GM12878 (cell line): ENCODE data around the gene PCDHB7. TPM values are rescaled to one million over a fixed set of nuclear protein-coding genes. Genes with fewer than 3 reads are reported as not detected.
"Not testable (repeated sequence)": the region's sequence is repeated elsewhere in the genome, so short reads cannot be mapped to it uniquely, and the experiment has no call there.

Experiments
- ATAC-seq: fragments of 200-7000 bp; cut with Tn5 transposase; 3 replicates; pipeline ENCODE4 v1.9.1; 2020; ENCODE audit warnings: mild to moderate bottlenecking, moderate library complexity
- BruUV-seq: library from RNA; stranded (reverse); fragments of 400-500 nt; replicated peaks from 2 replicates; lab custom pipeline; 2021; lab: Mats Ljungman, UMichigan
- CTCF ChIA-PET: fragments of 300-600 bp; sonication (Branson Sonifier 250); formaldehyde crosslinking; extraction: SDS; loops from one replicate; lab custom pipeline; 2021; ENCODE audit warnings: inconsistent platforms; lab: Yijun Ruan, JAX
- POLR2A ChIA-PET: fragments of 350-600 bp; formaldehyde crosslinking; extraction: SDS; loops from one replicate; lab custom pipeline; 2021; ENCODE audit warnings: inconsistent platforms; lab: Charles Lee
- RAD21 ChIA-PET: fragments of 300-600 bp; sonication (Branson Sonifier 250); formaldehyde crosslinking; loops from one replicate; lab custom pipeline; 2023; ENCODE audit warnings: antibody characterized with exemption; ENCODE audit not compliant: unreplicated experiment; lab: Charles Lee
- SMC1A ChIA-PET: fragments of 300-600 bp; sonication (Branson Sonifier 250); formaldehyde crosslinking; loops from one replicate; lab custom pipeline; 2023; ENCODE audit not compliant: unreplicated experiment, uncharacterized antibody; lab: Charles Lee
- DNase-seq: peaks from one replicate; pipeline ENCODE4 v3.0.0-alpha.2; 2011; ENCODE audit warnings: low read depth, low spot score
- FAIRE-seq: peaks from 3 replicates; lab custom pipeline; 2011; peaks lifted over from hg19 to GRCh38; lab: Jason Lieb, UNC
- H2AFZ ChIP-seq: 2 replicates; pipeline ENCODE4 v1.6.0; 2011; ENCODE audit warnings: low read depth, low read length, control low read depth; ENCODE audit not compliant: control insufficient read depth
- H3K27ac ChIP-seq: 2 replicates; pipeline ENCODE4 v1.5.1; 2011; ENCODE audit warnings: control low read depth; ENCODE audit not compliant: control insufficient read depth, insufficient read depth
- H3K27me3 ChIP-seq, 2 experiments: replicated peaks in 1 of 2; 2 replicates each; pipeline versions ENCODE4 v1.6.0 to v1.6.1; 2011; ENCODE audit warnings: low read length in 1 of 2; ENCODE audit not compliant: control insufficient read depth in 2 of 2, insufficient read depth in 2 of 2
- H3K36me3 ChIP-seq, 2 experiments: 2 replicates each; pipeline ENCODE4 v1.5.1; 2011; ENCODE audit warnings: low read length in 1 of 2; ENCODE audit not compliant: control insufficient read depth in 2 of 2, insufficient read depth in 2 of 2
- H3K4me1 ChIP-seq: 2 replicates; pipeline ENCODE4 v1.6.1; 2011; ENCODE audit warnings: mild to moderate bottlenecking, low read length, moderate library complexity, mixed read lengths; ENCODE audit not compliant: control insufficient read depth, insufficient read depth
- H3K4me2 ChIP-seq: 2 replicates; pipeline ENCODE4 v1.6.0; 2011; ENCODE audit warnings: control low read depth; ENCODE audit not compliant: control insufficient read depth, insufficient read depth
- H3K4me3 ChIP-seq: fragments of 200-600 bp; sonication (generic); 2 replicates; pipeline ENCODE4 v1.5.1; 2016
- H3K79me2 ChIP-seq: 2 replicates; pipeline ENCODE4 v1.6.0; 2011; ENCODE audit warnings: low read length; ENCODE audit not compliant: control insufficient read depth, insufficient read depth
- H3K9ac ChIP-seq: 2 replicates; pipeline ENCODE4 v1.8.0; 2011; ENCODE audit warnings: low read length, control low read depth, mixed read lengths; ENCODE audit not compliant: control insufficient read depth, insufficient read depth
- H3K9me3 ChIP-seq: replicated peaks from 3 replicates; pipeline ENCODE4 v1.5.1; 2011; ENCODE audit warnings: mild to moderate bottlenecking, low read length; ENCODE audit not compliant: control insufficient read depth, insufficient read depth
- H4K20me1 ChIP-seq: 2 replicates; pipeline ENCODE4 v1.6.0; 2011; ENCODE audit not compliant: control insufficient read depth, insufficient read depth
- JUNB ChIP-seq: IDR thresholded peaks from 2 replicates; pipeline ENCODE4 v1.6.1; 2016; ENCODE audit warnings: antibody characterized with exemption, mild to moderate bottlenecking
- NBN ChIP-seq: fragments of 450-650 bp; IDR thresholded peaks from 2 replicates; pipeline ENCODE4 v1.6.1; 2016
- NFYA ChIP-seq: IDR thresholded peaks from 2 replicates; pipeline ENCODE4 v1.6.1; 2011; ENCODE audit warnings: low read depth, mild to moderate bottlenecking, low read length, improper control_type of control experiment, borderline replicate concordance
- PBX3 ChIP-seq: IDR thresholded peaks from 2 replicates; pipeline ENCODE4 v1.6.1; 2011; ENCODE audit warnings: mild to moderate bottlenecking, low read depth, low read length, moderate library complexity; ENCODE audit not compliant: insufficient replicate concordance
- USF1 ChIP-seq: IDR thresholded peaks from 2 replicates; pipeline ENCODE4 v1.6.1; 2011; ENCODE audit warnings: borderline replicate concordance, low read depth, mild to moderate bottlenecking, moderate library complexity, mixed read lengths, low read length; ENCODE audit not compliant: insufficient read depth; ENCODE audit errors: extremely low read length
- WGBS: methylation state at CpG from one replicate; pipeline ENCODE4 v1.1.6; 2016; ENCODE audit warnings: low lambda C conversion rate; ENCODE audit not compliant: insufficient replicate concordance, insufficient coverage; ENCODE audit errors: missing lambda C conversion rate; 5-methylcytosine and 5-hydroxymethylcytosine counted together
- in situ Hi-C: fragments of 300-500 bp; cut with MboI; formaldehyde crosslinking; loops from 9 replicates; pipeline ENCODE4 v1.14.3; 2018; ENCODE audit warnings: mixed read lengths
- intact Hi-C: fragments of 100-400 bp; cut with micrococcal nuclease; formaldehyde crosslinking; loops from one replicate; pipeline ENCODE4 v1.14.2; 2022; ENCODE audit not compliant: unreplicated experiment
- polyA plus RNA-seq, 11 experiments: library from polyadenylated mRNA; depleted of rRNA in 4 of 11; unstranded in 6 of 11; stranded (reverse) in 5 of 11; fragments of >200 nt; fragmentation: Nextera tagmentation in 4 of 11; fragmentation: Illumina TruSeq in 1 of 11; extraction: Ambion mirVana in 4 of 11; extraction: Trizol in 1 of 11; gene quantifications; 1 replicate in 1 of 11; 2 replicates in 10 of 11; pipeline versions ENCODE4 v1.2.1 to v1.2.3, GENCODE V29; 2011 to 2016; ENCODE audit warnings: inconsistent platforms in 2 of 11, missing spikeins in 2 of 11, low read depth in 1 of 11
- total RNA-seq, 4 experiments: library from RNA; depleted of rRNA in 3 of 4; stranded (reverse); fragments of >200 nt in 3 of 4; fragmentation: Illumina TruSeq in 1 of 4; extraction: Trizol in 1 of 4; gene quantifications; 2 replicates each; pipeline versions ENCODE4 v1.2.1 to v1.2.3, GENCODE V29; 2013 to 2021
- TF ChIP-seq, protein P1 (sequence below): IDR thresholded peaks from 2 replicates; pipeline ENCODE4 v1.6.1; 2012; ENCODE audit warnings: low read depth, low read length, improper control_type of control experiment

PCDHB7 gene
- total and polyA plus RNA-seq, 10 of the 15 experiments (the other 5 are each of a cell fraction or from before 2014, with no cell fraction given), result not detected

DNA sequence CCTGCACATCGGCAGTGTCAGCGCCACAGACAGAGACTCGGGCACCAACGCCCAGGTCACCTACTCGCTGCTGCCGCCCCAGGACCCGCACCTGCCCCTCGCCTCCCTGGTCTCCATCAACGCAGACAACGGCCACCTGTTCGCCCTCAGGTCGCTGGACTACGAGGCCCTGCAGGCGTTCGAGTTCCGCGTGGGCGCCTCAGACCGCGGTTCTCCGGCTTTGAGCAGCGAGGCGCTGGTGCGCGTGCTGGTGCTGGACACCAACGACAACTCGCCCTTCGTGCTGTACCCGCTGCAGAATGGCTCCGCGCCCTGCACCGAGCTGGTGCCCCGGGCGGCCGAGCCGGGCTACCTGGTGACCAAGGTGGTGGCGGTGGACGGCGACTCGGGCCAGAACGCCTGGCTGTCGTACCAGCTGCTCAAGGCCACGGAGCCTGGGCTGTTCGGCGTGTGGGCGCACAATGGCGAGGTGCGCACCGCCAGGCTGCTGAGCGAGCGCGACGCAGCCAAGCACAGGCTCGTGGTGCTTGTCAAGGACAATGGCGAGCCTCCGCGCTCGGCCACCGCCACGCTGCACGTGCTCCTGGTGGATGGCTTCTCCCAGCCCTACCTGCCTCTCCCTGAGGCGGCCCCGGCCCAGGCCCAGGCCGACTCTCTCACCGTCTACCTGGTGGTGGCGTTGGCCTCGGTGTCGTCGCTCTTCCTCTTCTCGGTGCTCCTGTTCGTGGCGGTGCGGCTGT is 48.9 kb upstream of the PCDHB7 start:
- H3K4me3 ChIP-seq, H3K9ac ChIP-seq, H3K9me3 ChIP-seq, H3K27ac ChIP-seq, H2AFZ ChIP-seq, H4K20me1 ChIP-seq, SMC1A ChIA-PET, H3K27me3 ChIP-seq, ATAC-seq, POLR2A ChIA-PET, intact Hi-C loops, H3K36me3 ChIP-seq, H3K4me1 ChIP-seq, H3K4me2 ChIP-seq, DNase-seq, BruUV-seq, RAD21 ChIA-PET, FAIRE-seq, H3K79me2 ChIP-seq, in situ Hi-C loops, CTCF ChIA-PET: not testable (repeated sequence)
- WGBS, result 74% methylated on average over 36 of the region's 73 CpGs

- no peak overlapping the region for H3K4me3 ChIP-seq
- in situ Hi-C loops, result no loop called here
- ATAC-seq (no peak), FAIRE-seq (no peak), DNase-seq (no peak)
- POLR2A ChIA-PET, result no interaction called here
- SMC1A ChIA-PET, result no interaction called here
- RAD21 ChIA-PET, result no interaction called here
- 80% methylated on average over 1 of the region's 1 CpG for WGBS
- H4K20me1 ChIP-seq, result no peaks in the 10 kb centered on the region
- no peaks in the 10 kb centered on the region; the same call in 2 of the 3 replicates for H3K9me3 ChIP-seq
- intact Hi-C loops, result no loop called here
- no peaks in the 10 kb centered on the region for H3K36me3 ChIP-seq
- no peaks in the 10 kb centered on the region for H3K4me1 ChIP-seq
- CTCF ChIA-PET, result no interaction called here
- H3K4me2 ChIP-seq, result no peak overlapping the region
- no peak overlapping the region for H3K9ac ChIP-seq
- H3K27ac ChIP-seq, result no peak overlapping the region
- H3K27me3 ChIP-seq, result no peaks in the 10 kb centered on the region
- no peak overlapping the region for H2AFZ ChIP-seq
- no peaks in the 10 kb centered on the region for H3K79me2 ChIP-seq
- TF ChIP-seq PBX3 (no peak), JUNB (no peak), NFYA (no peak), NBN (no peak), USF1 (no peak)
- TF ChIP-seq, protein P1, sequence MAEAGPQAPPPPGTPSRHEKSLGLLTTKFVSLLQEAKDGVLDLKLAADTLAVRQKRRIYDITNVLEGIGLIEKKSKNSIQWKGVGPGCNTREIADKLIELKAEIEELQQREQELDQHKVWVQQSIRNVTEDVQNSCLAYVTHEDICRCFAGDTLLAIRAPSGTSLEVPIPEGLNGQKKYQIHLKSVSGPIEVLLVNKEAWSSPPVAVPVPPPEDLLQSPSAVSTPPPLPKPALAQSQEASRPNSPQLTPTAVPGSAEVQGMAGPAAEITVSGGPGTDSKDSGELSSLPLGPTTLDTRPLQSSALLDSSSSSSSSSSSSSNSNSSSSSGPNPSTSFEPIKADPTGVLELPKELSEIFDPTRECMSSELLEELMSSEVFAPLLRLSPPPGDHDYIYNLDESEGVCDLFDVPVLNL, result no peak
- no TSS peak for BruUV-seq
Observed at GRCh38 chr5:141127305-141127704, 45.1 kb upstream of the PCDHB7 start.
